Endothelial cell of umbilical vein (primary cell): ENCODE data around the gene DLG5. TPM values are rescaled to one million over a fixed set of nuclear protein-coding genes. Genes with fewer than 3 reads are reported as not detected.

Experiments used
- BruUV-seq: library from RNA; stranded (reverse); fragments of 400-500 nt; replicated peaks from 2 replicates; lab custom pipeline; 2021; lab: Mats Ljungman, UMichigan
- CTCF ChIA-PET: fragments of 300-600, 350-600 bp; sonication (Branson Sonifier 250); formaldehyde crosslinking; loops from one replicate; lab custom pipeline; 2021; ENCODE audit warnings: antibody characterized with exemption, inconsistent platforms; lab: Charles Lee
- POLR2A ChIA-PET: fragments of 300-600, 350-600 bp; sonication (Branson Sonifier 250); formaldehyde crosslinking; loops from one replicate; lab custom pipeline; 2021; ENCODE audit warnings: antibody characterized with exemption, inconsistent platforms; lab: Charles Lee
- DNase-seq: peaks from one replicate; pipeline ENCODE4 v3.0.0-alpha.2; 2011; ENCODE audit warnings: low read depth, low spot score
- FAIRE-seq: peaks from 2 replicates; lab custom pipeline; 2011; peaks lifted over from hg19 to GRCh38; lab: Jason Lieb, UNC
- H2AFZ ChIP-seq: 2 replicates; pipeline ENCODE4 v1.6.0; 2012; ENCODE audit warnings: low read depth, low read length, control low read depth, inconsistent platforms
- H3K27ac ChIP-seq: 2 replicates; pipeline ENCODE4 v1.5.1; 2011; ENCODE audit warnings: low read depth, mild to moderate bottlenecking, control low read depth, low read length, moderate library complexity; ENCODE audit not compliant: insufficient read depth
- H3K27me3 ChIP-seq, 2 experiments: 2 replicates each; pipeline versions ENCODE4 v1.6.0 to v1.6.1; 2011; ENCODE audit warnings: low read length in 2 of 2, mixed read lengths in 1 of 2; ENCODE audit not compliant: control insufficient read depth in 2 of 2, insufficient read depth in 2 of 2
- H3K36me3 ChIP-seq, 2 experiments: 2 replicates in 1 of 2; 3 replicates in 1 of 2; pipeline ENCODE4 v1.5.1; 2011; ENCODE audit warnings: low read length in 2 of 2, mild to moderate bottlenecking in 1 of 2, moderate library complexity in 1 of 2; ENCODE audit not compliant: control insufficient read depth in 2 of 2, insufficient read depth in 2 of 2; ENCODE audit errors: extremely low read depth in 1 of 2
- H3K4me1 ChIP-seq: 3 replicates; pipeline ENCODE4 v1.5.1; 2011; ENCODE audit warnings: mild to moderate bottlenecking, low read length; ENCODE audit not compliant: control insufficient read depth, insufficient read depth; ENCODE audit errors: extremely low read depth
- H3K4me2 ChIP-seq: 2 replicates; pipeline ENCODE4 v1.6.1; 2011; ENCODE audit warnings: low read length, control low read depth, mixed read lengths; ENCODE audit not compliant: insufficient read depth
- H3K4me3 ChIP-seq, 3 experiments: fragments of 200-600 bp in 1 of 3; sonication (generic), shearing (Covaris generic) in 1 of 3; replicated peaks in 1 of 3; 2 replicates each; pipeline ENCODE4 v1.5.1; 2011 to 2016; ENCODE audit warnings: control low read depth in 3 of 3, low read length in 3 of 3, mild to moderate bottlenecking in 2 of 3, inconsistent platforms in 1 of 3, low read depth in 1 of 3, moderate library complexity in 1 of 3; ENCODE audit not compliant: insufficient read depth in 1 of 3
- H3K79me2 ChIP-seq: 2 replicates; pipeline ENCODE4 v1.6.0; 2012; ENCODE audit warnings: low read length, inconsistent platforms; ENCODE audit not compliant: control insufficient read depth, insufficient read depth
- H3K9ac ChIP-seq: replicated peaks from 2 replicates; pipeline ENCODE3; 2011; ENCODE audit warnings: low read length, control low read depth; ENCODE audit not compliant: insufficient read depth; ENCODE audit errors: extremely low read depth
- H3K9me1 ChIP-seq: replicated peaks from 3 replicates; pipeline ENCODE4 v1.6.0; 2011; ENCODE audit warnings: mild to moderate bottlenecking, low read length; ENCODE audit not compliant: control insufficient read depth, insufficient read depth; ENCODE audit errors: extremely low read depth
- H3K9me3 ChIP-seq: replicated peaks from 2 replicates; pipeline ENCODE4 v1.5.1; 2012; ENCODE audit warnings: low read length, inconsistent platforms; ENCODE audit not compliant: control insufficient read depth, insufficient read depth
- H4K20me1 ChIP-seq: replicated peaks from 2 replicates; pipeline ENCODE3; 2011; ENCODE audit warnings: mild to moderate bottlenecking, low read length; ENCODE audit not compliant: control insufficient read depth, insufficient read depth; ENCODE audit errors: extremely low read depth
- EZH2 ChIP-seq: IDR thresholded peaks from 2 replicates; pipeline ENCODE4 v1.6.1; 2012; ENCODE audit warnings: borderline replicate concordance, low read depth, mild to moderate bottlenecking, moderate library complexity, low read length, inconsistent platforms; ENCODE audit not compliant: severe bottlenecking
- FOS ChIP-seq: IDR thresholded peaks from 2 replicates; pipeline ENCODE4 v1.6.1; 2011; ENCODE audit warnings: mild to moderate bottlenecking, low read length, moderate library complexity, borderline replicate concordance; ENCODE audit not compliant: insufficient read depth
- GATA2 ChIP-seq: IDR thresholded peaks from 2 replicates; pipeline ENCODE4 v1.7.0; 2011; ENCODE audit warnings: low read depth, mild to moderate bottlenecking, moderate library complexity, mixed read lengths, low read length; ENCODE audit not compliant: insufficient read length, insufficient read depth
- JUN ChIP-seq: IDR thresholded peaks from 2 replicates; pipeline ENCODE4 v1.6.1; 2011; ENCODE audit warnings: borderline replicate concordance, low read depth; ENCODE audit not compliant: insufficient read length, insufficient read depth
- MYC ChIP-seq: IDR thresholded peaks from one replicate; pipeline ENCODE4 v1.6.1; 2011; ENCODE audit warnings: mild to moderate bottlenecking, low read depth, low read length
- POLR2A ChIP-seq: IDR thresholded peaks from 2 replicates; pipeline ENCODE4 v1.6.1; 2012; ENCODE audit warnings: low read depth, mild to moderate bottlenecking, control low read depth, low read length
- POLR2AphosphoS5 ChIP-seq: IDR thresholded peaks from 2 replicates; pipeline ENCODE4 v1.6.1; 2012; ENCODE audit warnings: low read depth, mild to moderate bottlenecking, control low read depth, low read length, moderate library complexity; ENCODE audit not compliant: insufficient read depth
- dilution Hi-C: fragments of 300-500 bp; cut with MboI; formaldehyde crosslinking; loops from one replicate; pipeline ENCODE4 v1.15.0; 2019; ENCODE audit warnings: low sequenced_read_pairs; ENCODE audit not compliant: extremely low pct_ligation_motif_present
- intact Hi-C: fragments of 100-400 bp; cut with micrococcal nuclease; formaldehyde crosslinking; loops from one replicate; pipeline ENCODE4 v1.10.0; 2022
- polyA plus RNA-seq, 4 experiments: library from polyadenylated mRNA; depleted of rRNA in 3 of 4; stranded (reverse) in 3 of 4; unstranded in 1 of 4; fragments of >200 nt; gene quantifications; 2 replicates each; pipeline versions ENCODE4 v1.2.1 to v1.2.3, GENCODE V29; 2011 to 2012; ENCODE audit warnings: missing spikeins in 1 of 4
- total RNA-seq: library from RNA; stranded (reverse); gene quantifications from 2 replicates; pipeline ENCODE4 v1.2.3, GENCODE V29; 2021
- TF ChIP-seq, protein P1 (sequence below): IDR thresholded peaks from 2 replicates; pipeline ENCODE4 v1.6.1; 2011; ENCODE audit not compliant: insufficient read depth, insufficient read length
- TF ChIP-seq, protein P2 (sequence below), 2 donors: IDR thresholded peaks; 1 replicate in 1 of 2; 2 replicates in 1 of 2; pipeline ENCODE4 v1.5.1; 2011; ENCODE audit warnings: low read length in 2 of 2, mild to moderate bottlenecking in 2 of 2, moderate library complexity in 2 of 2, control low read depth in 1 of 2, inconsistent platforms in 1 of 2, low read depth in 1 of 2; ENCODE audit not compliant: insufficient read depth in 1 of 2; ENCODE audit errors: extremely low read depth in 1 of 2

DLG5 gene
- total and polyA plus RNA-seq, 2 donors (not counting 3 experiments of a cell fraction or from before 2014, with no cell fraction given) = 12.3 to 24.9 TPM

DNA sequence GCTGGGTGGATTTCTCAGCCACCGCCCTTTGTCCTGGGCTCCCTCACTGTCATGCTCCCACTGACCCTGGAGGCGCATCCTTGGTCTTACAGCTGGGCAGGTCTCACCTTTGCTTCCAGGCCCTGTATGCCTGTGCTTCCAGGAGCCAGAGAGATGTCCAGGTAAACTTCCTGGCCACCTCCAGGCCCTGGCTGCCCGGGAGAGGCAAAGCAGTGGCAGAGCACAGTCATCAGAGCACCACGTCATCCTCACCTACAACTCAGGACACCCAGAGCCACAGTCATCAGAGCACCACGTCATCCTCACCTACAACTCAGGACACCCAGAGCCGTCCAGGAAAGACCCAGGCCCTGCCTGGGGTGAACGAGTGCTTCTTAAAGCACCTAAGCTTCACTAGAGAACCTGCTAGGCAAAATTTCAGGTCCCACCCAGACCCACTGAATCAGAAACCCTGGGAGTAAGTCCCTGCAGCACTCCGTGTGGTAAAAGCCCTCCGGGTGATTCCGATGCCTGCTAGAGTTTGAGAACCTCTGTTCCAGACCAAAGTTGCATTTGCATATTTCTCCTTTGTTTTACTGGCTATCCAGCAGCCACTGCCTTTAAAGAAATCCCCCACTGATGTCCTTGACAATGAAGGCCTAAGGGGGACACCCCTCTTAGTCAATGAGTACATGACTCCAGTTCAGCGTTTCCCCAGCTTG, 62.3 kb downstream of the DLG5 start:
- no peaks in the 10 kb centered on the region for H3K79me2 ChIP-seq
- no peak overlapping the region for H3K9ac ChIP-seq
- H4K20me1 ChIP-seq = no peaks in the 10 kb centered on the region
- no peaks in the 10 kb centered on the region for H3K4me1 ChIP-seq
- peaks cover 0 to 3% of the 10 kb centered on the region in 2 experiments for H3K36me3 ChIP-seq
- H3K4me3 ChIP-seq = no peak overlapping the region
- no peak overlapping the region for H3K4me2 ChIP-seq
- no peaks in the 10 kb centered on the region for H3K9me1 ChIP-seq
- dilution Hi-C loops (no loop called here), intact Hi-C loops (no loop called here)
- H3K27ac ChIP-seq = no peak overlapping the region
- CTCF ChIA-PET = interaction anchor here (1.3 kb wide), 1 partner anchor 9 kb away, joined by 3 read pairs; no protein-coding TSS in a partner anchor
- H3K9me3 ChIP-seq = no peaks in the 10 kb centered on the region
- H3K27me3 ChIP-seq = no peaks in the 10 kb centered on the region
- POLR2A ChIA-PET = no interaction called here
- no peak overlapping the region for H2AFZ ChIP-seq
- no TSS peak for BruUV-seq
- no peak for DNase-seq
- FAIRE-seq = no peak
- TF ChIP-seq FOS (no peak), JUN (no peak), GATA2 (no peak), POLR2A (no peak), MYC (no peak), EZH2 (no peak), POLR2AphosphoS5 (no peak)
- TF ChIP-seq, protein P1, sequence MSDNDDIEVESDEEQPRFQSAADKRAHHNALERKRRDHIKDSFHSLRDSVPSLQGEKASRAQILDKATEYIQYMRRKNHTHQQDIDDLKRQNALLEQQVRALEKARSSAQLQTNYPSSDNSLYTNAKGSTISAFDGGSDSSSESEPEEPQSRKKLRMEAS = no peak
- TF ChIP-seq, protein P2, sequence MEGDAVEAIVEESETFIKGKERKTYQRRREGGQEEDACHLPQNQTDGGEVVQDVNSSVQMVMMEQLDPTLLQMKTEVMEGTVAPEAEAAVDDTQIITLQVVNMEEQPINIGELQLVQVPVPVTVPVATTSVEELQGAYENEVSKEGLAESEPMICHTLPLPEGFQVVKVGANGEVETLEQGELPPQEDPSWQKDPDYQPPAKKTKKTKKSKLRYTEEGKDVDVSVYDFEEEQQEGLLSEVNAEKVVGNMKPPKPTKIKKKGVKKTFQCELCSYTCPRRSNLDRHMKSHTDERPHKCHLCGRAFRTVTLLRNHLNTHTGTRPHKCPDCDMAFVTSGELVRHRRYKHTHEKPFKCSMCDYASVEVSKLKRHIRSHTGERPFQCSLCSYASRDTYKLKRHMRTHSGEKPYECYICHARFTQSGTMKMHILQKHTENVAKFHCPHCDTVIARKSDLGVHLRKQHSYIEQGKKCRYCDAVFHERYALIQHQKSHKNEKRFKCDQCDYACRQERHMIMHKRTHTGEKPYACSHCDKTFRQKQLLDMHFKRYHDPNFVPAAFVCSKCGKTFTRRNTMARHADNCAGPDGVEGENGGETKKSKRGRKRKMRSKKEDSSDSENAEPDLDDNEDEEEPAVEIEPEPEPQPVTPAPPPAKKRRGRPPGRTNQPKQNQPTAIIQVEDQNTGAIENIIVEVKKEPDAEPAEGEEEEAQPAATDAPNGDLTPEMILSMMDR (IDR thresholded peaks at IDR 0.05; ENCODE audit: extremely low read depth in 1 of 2, insufficient read depth in 1 of 2, low read depth in 1 of 2, low read length in 2 of 2) = no peak
